Cerebellar cortex (tissue), 1 donor: ENCODE data around the gene COL5A2.

Experiments
- DNase-seq: peaks from one replicate; pipeline ENCODE4 v3.0.0-alpha.2; 2015; ENCODE audit warnings: low spot score

COL5A2 gene

DNA sequence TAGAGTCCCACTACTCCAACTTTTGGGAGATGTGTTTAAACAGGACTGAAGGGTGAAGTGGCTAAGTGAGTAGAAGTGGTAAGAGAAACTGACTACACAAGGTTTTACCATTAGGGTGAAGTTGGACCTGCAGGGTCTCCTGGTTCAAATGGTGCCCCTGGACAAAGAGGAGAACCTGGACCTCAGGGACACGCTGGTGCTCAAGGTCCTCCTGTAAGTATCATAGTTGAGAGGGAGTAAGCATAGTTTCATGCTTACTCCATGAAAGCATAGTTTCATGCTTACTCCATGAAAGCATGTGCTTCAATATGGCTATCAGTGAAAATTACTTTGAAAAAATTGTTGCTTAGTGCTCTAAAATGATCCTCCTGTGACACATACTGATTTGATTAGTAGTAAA lies 186.3 kb downstream of the COL5A2 start:
- no peak for DNase-seq

DNA sequence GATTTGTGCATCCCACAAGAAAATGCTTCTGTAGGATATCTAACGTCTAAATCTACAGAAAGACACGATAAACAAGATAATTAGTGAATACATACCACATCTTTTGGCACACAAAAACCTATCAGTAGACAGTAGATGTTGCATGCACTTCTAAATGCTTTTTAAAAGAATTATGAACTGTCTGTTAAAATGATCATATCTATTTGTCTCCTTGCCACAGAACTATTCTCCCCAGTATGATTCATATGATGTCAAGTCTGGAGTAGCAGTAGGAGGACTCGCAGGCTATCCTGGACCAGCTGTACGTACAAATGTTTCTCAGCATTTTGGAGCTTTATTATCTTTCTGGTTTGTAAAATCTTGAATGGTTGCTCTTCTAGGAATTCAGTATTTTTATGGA lies 192.7 kb downstream of the COL5A2 start:
- DNase-seq: no peak

DNA sequence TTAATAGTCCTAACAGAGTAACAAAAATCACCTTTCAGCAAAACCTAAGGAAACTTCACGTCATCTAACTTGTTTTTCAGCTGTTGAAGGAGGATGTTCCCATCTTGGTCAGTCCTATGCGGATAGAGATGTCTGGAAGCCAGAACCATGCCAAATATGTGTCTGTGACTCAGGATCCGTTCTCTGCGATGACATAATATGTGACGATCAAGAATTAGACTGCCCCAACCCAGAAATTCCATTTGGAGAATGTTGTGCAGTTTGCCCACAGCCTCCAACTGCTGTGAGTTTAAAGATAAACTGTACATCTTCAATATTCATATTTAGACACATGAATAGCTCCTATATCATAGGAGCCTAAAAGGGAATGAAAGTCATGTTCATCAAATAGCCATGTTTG lies 194.9 kb downstream of the COL5A2 start:
- DNase-seq: no peak

DNA sequence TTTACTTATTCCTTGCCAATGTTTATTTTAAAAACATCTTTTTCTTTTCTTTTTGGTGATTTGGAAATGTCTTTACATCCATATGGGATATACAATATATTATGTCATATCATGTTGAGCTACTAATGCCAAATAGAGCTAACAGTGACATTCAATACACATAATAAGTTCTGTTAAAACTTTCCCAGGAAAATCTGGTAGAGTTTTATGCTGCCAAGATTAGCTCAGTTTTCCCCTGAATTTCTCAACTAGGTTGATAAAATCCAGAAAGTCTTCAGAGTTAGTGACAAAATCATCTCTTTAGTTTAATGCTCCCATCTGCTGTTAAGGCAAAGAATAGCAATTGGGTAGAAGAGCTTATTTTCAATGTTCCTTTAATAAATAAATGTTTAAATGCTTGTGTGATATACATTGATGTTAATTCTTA lies 195.5 kb downstream of the COL5A2 start:
- DNase-seq: no peak

DNA sequence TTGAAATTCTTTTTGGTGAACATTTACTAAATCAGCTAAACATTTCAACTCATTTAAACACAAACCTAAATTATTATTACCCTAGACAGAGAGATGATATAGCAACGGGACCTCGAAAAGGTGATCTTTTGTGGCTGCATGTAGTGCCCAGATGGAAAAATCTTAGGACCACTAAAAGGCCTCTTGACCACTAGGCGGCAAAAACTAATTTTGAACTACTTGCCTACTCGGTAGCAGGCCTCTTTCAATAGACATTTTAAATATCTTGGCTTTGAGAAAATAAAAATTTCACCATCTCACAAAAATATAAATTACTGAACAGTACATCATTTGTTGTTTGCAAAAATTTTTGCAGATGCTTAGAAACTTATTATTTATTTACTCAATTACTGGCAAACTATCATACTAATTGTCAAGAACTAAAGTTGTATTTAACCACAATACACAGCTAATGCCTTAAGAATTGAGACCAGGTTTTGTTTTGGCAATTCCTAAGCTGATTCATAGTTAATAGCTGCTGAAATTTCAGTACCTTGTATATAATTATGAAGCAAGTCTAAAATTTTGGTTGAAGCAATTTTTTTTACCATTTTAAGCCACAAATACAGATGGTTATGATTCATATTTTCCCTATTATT lies 196.0 kb downstream of the COL5A2 start:
- DNase-seq: no peak
